ENCODE results near the gene FAM228A. TPM values are rescaled to one million over a fixed set of nuclear protein-coding genes. Genes with fewer than 3 reads are reported as not detected.

Gene FAM228A
- total and polyA plus RNA-seq, 2 of the 4 experiments (the other 2 are of a cell fraction), result not detected

GRCh38 chr2:24191848-24192247 is 17.0 kb downstream of the FAM228A start:
- H2AFZ ChIP-seq (replicated peaks; ENCODE audit: low read length, poor library complexity), result no peak overlapping the region
- TF ChIP-seq FOS (IDR thresholded peaks at IDR 0.05; ENCODE audit: low read depth, low read length) (no peak), RCOR1 (IDR thresholded peaks at IDR 0.05; ENCODE audit: insufficient replicate concordance, low read length) (no peak), NFE2L2 (IDR thresholded peaks at IDR 0.05; ENCODE audit: low read depth, low read length) (no peak), SMC3 (IDR thresholded peaks at IDR 0.05; ENCODE audit: low read depth, low read length) (no peak), RFX5 (IDR thresholded peaks at IDR 0.05; ENCODE audit: low read depth, low read length) (no peak), CHD1 (IDR thresholded peaks at IDR 0.05; ENCODE audit: low read depth, low read length) (no peak), RAD21 (IDR thresholded peaks at IDR 0.05; ENCODE audit: low read length) (no peak), POLR2A (IDR thresholded peaks at IDR 0.05; ENCODE audit: low read depth, low read length) (no peak), CEBPB (IDR thresholded peaks at IDR 0.05; ENCODE audit: low read depth, low read length) (no peak), MAZ (IDR thresholded peaks at IDR 0.05; ENCODE audit: borderline replicate concordance, low read depth, low read length) (no peak), MAFK (IDR thresholded peaks at IDR 0.05; ENCODE audit: low read depth, low read length) (no peak), MXI1 (IDR thresholded peaks at IDR 0.05; ENCODE audit: borderline replicate concordance, low read depth, low read length) (no peak), CTCF (conservative IDR thresholded peaks at IDR 0.05; ENCODE audit: low read depth, low read length) (no peak), BHLHE40 (IDR thresholded peaks at IDR 0.05; ENCODE audit: low read depth, low read length) (no peak)
- TF ChIP-seq, protein P1, sequence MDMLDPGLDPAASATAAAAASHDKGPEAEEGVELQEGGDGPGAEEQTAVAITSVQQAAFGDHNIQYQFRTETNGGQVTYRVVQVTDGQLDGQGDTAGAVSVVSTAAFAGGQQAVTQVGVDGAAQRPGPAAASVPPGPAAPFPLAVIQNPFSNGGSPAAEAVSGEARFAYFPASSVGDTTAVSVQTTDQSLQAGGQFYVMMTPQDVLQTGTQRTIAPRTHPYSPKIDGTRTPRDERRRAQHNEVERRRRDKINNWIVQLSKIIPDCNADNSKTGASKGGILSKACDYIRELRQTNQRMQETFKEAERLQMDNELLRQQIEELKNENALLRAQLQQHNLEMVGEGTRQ (IDR thresholded peaks at IDR 0.05; ENCODE audit: low read depth, low read length), result no peak
- TF ChIP-seq, protein P2, sequence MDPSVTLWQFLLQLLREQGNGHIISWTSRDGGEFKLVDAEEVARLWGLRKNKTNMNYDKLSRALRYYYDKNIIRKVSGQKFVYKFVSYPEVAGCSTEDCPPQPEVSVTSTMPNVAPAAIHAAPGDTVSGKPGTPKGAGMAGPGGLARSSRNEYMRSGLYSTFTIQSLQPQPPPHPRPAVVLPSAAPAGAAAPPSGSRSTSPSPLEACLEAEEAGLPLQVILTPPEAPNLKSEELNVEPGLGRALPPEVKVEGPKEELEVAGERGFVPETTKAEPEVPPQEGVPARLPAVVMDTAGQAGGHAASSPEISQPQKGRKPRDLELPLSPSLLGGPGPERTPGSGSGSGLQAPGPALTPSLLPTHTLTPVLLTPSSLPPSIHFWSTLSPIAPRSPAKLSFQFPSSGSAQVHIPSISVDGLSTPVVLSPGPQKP (IDR thresholded peaks at IDR 0.05; ENCODE audit: borderline replicate concordance, low read depth, low read length), result no peak
- POLR2A ChIA-PET (ENCODE audit: unreplicated experiment), result no interaction called here
- no peak overlapping the region for H2AK5ac ChIP-seq (ENCODE audit: low read depth, low read length)
- CTCF ChIA-PET, result no interaction called here
- H4K20me1 ChIP-seq (ENCODE audit: insufficient read depth, low read length), result no peaks in the 10 kb centered on the region
- H4K5ac ChIP-seq (ENCODE audit: low read depth, low read length), result no peak overlapping the region
- DNase-seq (no peak), ATAC-seq (ENCODE audit: low read depth) (no peak)
- no peak overlapping the region for H3K4me3 ChIP-seq (ENCODE audit: insufficient read depth, low read depth, low read length)
- H4K8ac ChIP-seq (ENCODE audit: low read depth in 2 of 2, low read length in 2 of 2), result no peak overlapping the region
- no peak overlapping the region for H3K4ac ChIP-seq (ENCODE audit: low read depth, low read length)
- H3K9me1 ChIP-seq (ENCODE audit: insufficient read depth, low read length), result no peaks in the 10 kb centered on the region
- no peak overlapping the region for H2BK120ac ChIP-seq (ENCODE audit: low read depth, low read length)
- H3K4me2 ChIP-seq (ENCODE audit: low read depth, low read length), result no peak overlapping the region
- H4K91ac ChIP-seq (ENCODE audit: insufficient read depth, low read depth, low read length), result no peak overlapping the region
- H2AK9ac ChIP-seq (replicated peaks; ENCODE audit: low read depth, low read length, poor library complexity), result no peak overlapping the region
- in situ Hi-C loops (cut with MboI; ENCODE audit: low sequenced_read_pairs) (no loop called here), dilution Hi-C loops (cut with HindIII; ENCODE audit: low sequenced_read_pairs, unreplicated experiment) (no loop called here), intact Hi-C loops (cut with micrococcal nuclease) (no loop called here)
- no peaks in the 10 kb centered on the region for H3K9me3 ChIP-seq (ENCODE audit: control insufficient read depth, insufficient read depth, low read length)
- no TSS peak for BruUV-seq (replicated peaks)
- no CpG with 5 or more reads among the region's 5 CpGs for WGBS, 2 experiments (ENCODE audit: extremely low coverage in 2 of 2, insufficient read length in 1 of 2)
- no peak overlapping the region for H3K18ac ChIP-seq (ENCODE audit: low read depth, low read length)
- no peak overlapping the region for H2BK5ac ChIP-seq (ENCODE audit: low read depth, low read length, poor library complexity, severe bottlenecking)
- H3K14ac ChIP-seq (replicated peaks; ENCODE audit: low read depth, low read length), result no peak overlapping the region
- peaks cover 6% of the 10 kb centered on the region; the same call in 1 of the 2 replicates for H3K27me3 ChIP-seq (ENCODE audit: control insufficient read depth, insufficient read depth, low read length)
- H3K23ac ChIP-seq (ENCODE audit: low read depth, low read length), result no peak overlapping the region
- H2BK20ac ChIP-seq (ENCODE audit: low read depth, low read length), result no peak overlapping the region
- no peak overlapping the region for H3K9ac ChIP-seq (ENCODE audit: low read depth, low read length)
- no peaks in the 10 kb centered on the region for H3K79me1 ChIP-seq (ENCODE audit: low read depth in 1 of 2, low read length in 2 of 2)
- H3K36me3 ChIP-seq (ENCODE audit: control insufficient read depth, insufficient read depth, low read length), result no peaks in the 10 kb centered on the region
- H3K4me1 ChIP-seq (ENCODE audit: control insufficient read depth, insufficient read depth, low read length), result no peaks in the 10 kb centered on the region
- no peak overlapping the region for H3K56ac ChIP-seq (ENCODE audit: extremely low read depth, insufficient read depth, low read length)
- H3K27ac ChIP-seq (ENCODE audit: insufficient read depth, low read length), result no peak overlapping the region
- H2BK15ac ChIP-seq (ENCODE audit: low read depth, low read length), result no peak overlapping the region
